Stomach (tissue), 4 donors: ENCODE data around the gene ATF7.

Experiments used
- CTCF ChIP-seq, 7 experiments: fragments of 450-650 bp in 4 of 7; fragments of 200-600 bp in 3 of 7; sonication (generic) in 3 of 7; IDR thresholded peaks; one replicate each; pipeline ENCODE4 v1.5.1; 2016 to 2019; ENCODE audit warnings: antibody characterized with exemption in 7 of 7, control low read depth in 2 of 7, mild to moderate bottlenecking in 1 of 7
- POLR2A ChIP-seq, 4 donors: fragments of 450-650 bp; IDR thresholded peaks; one replicate each; pipeline ENCODE4 v1.6.1; 2016; ENCODE audit warnings: antibody characterized with exemption in 4 of 4, control low read depth in 2 of 4, mild to moderate bottlenecking in 1 of 4, moderate library complexity in 1 of 4

- TF ChIP-seq CTCF (IDR thresholded peaks at IDR 0.05) (no peak), POLR2A (IDR thresholded peaks at IDR 0.05) (no peak)
Measured at GRCh38 chr12:53514628-53515290, 111.4 kb downstream of the ATF7 start.
